NCI-H2107 (cell line): ENCODE data around the gene OSBPL5.

Source experiments
- DNase-seq: peaks from one replicate; lab custom pipeline; 2025; lab: John Stamatoyannopoulos, UW

OSBPL5 gene

DNA sequence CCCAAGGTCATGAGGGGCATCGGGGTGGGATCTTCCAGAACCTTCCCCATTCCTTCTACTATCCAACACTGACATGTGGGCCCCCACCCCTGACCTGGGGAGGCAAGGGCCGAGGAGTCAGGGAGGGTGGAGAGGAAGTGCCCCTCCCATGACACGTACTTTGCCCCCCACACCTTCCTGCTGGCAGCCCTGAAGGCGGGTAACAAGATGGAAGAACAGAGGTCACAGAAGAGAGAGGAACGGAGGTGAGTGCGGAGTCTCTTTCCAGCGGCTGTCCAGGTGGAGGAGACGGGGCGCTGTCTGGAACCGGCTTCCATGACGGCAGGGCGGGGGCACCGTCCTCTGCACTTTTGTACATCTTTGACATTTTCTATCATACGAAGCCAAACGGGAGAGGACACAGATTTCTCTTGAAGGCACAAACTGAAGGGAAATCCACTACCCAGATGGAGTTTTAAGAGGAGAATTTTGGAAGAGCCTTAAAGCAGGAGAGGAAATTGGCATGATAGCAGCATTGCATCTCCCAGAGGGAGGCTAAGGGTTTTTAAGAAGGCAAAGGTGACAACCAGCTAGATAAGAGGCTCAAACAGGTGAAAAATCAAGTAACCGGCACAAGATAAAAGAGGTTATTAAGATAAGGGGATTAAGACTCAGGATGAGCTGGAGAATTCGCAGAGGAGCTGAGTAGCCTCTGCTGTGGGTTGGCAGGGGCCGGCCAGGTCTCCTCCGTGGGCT lies 16.7 kb downstream of the OSBPL5 start:
- no peak for DNase-seq

GRCh38 chr11:3147626-3148025 lies 17.5 kb downstream of the OSBPL5 start:
- DNase-seq = no peak

- no peak for DNase-seq
Measured at GRCh38 chr11:3147257-3147619, 17.9 kb downstream of the OSBPL5 start.

DNA sequence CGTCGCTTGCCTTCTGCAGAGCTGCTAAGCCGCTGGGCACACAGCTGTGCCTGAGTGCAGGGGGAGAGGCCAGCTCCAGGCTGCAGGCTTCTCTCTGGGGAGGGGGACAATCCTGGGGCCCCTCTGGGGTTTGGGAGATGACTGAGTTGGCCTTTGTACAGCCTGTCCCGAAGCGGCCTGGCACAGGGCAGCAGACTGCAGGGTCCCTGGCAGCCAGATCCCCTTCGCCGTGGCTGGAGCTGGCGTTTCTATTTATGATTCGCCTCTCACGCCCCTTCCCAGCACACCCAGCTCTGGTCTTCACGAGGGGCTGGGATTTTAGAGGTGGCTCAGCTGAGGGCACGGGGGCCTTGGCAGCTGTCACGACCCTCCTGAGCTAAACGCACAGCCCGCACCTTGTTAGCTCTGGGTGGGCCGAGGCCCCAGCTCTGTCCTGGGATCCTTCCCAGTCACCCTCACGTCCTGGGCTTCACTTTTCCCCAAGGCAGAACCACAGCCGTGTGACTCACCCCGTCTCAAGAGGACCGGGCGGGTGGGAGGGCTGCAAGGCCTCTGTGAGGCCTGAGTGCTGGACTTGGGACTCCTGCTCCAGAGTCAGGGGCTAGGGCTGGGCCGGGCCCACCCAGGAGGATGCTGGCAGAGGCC lies 18.4 kb downstream of the OSBPL5 start:
- DNase-seq = no peak

GRCh38 chr11:3145206-3145520 lies 19.9 kb downstream of the OSBPL5 start:
- DNase-seq = no peak

DNA sequence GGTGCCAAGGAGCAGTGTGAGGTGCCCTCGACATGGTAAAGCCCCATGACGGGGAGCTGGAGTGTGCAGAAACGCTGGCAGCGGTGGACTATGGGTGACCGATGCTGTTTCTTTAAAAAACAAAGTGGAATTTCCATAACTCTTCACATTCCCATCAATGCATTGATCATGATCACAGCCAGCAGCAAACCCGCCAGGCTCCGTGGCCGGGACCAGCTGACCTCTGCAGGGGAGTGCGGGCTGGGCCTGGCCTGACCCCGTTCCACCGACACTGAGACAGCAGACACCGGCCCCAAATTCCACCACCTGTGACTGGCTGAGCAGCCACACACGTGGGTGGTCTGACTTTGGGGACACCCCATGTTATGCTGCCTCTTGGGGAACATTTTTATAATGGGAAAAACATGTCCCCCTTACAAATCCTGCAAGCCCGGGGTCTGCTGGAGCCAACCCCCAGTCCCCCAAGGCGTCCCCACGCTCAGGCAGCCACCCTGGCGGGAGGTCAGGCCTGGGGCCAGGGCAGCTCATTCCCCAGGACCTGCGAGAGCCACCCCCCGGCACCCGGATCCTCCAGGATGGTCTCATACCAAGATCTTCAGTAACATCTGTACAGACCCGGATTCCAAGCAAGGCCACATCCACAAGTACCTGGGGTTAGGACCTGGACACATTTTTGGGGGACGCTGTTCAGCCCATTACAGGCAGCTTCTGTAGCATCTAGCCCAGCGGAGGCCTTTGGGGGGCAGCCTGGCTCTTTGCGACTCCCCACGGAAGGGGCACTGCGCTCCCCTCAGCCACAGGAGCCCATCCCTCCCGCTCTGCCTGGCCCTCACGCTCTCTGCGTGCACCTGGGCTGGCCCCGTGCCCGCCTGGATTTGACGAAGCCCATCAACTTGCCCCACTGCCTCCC lies 20.6 kb downstream of the OSBPL5 start:
- DNase-seq = no peak

- no peak for DNase-seq
Measured at GRCh38 chr11:3143136-3143880, 21.8 kb downstream of the OSBPL5 start.

DNA sequence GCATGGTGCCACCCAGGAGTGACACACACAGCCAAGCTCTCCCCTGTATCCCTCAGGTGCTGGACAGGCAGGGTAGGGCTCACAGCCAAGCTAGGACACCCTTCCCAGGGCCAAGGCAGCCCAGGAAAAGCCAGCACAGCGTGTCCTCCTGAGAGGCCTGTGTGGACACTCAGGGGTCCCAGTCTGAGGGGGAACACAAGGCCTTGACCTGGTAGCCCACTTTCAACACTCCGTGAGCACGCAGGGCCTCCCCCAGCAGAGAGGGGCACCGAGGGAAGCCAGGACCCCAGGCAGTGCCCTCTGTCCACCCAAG lies 24.9 kb downstream of the OSBPL5 start:
- DNase-seq = no peak

DNA sequence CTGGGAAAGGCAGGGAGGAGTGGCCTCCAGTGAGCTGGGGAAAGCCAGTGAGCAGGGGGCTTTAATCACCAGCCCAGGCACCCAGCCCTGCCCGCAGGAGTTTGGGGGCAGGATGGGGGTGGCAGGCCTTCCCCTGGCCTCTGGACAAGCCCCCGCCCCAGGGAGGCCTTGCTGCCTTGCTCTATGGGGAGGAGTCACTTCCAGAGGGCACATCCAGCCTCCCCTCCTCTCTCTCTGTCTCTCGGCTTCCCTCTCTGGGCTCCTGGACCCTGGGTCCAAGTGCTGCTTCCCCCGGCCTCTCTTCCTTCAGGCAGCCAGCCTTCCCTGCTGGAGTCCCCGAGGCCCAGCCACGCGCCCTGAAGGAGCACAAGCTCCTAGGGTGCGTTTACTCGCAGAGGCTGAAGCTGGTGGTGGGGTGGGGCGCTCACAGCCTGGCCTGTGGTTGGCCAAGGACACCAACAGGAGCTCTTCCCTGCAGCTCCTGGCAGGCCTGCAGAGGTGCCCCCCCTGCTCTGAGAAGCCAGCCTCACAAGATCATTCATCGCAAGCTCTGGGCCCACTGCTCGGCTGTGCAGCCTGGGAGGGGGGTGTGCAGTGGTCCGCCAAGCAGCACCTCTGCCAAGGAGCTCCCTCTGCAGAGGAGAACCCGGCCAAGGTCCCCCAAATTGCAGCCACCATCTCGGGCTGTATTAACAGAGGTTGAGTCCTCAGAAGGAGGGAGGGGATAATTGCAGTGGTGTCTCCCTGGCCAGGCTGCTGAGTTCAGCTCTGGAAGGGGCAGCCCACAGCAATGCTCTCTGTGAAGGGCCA lies 25.4 kb downstream of the OSBPL5 start:
- no peak for DNase-seq

GRCh38 chr11:3139086-3139440 lies 26.0 kb downstream of the OSBPL5 start:
- no peak for DNase-seq

GRCh38 chr11:3138178-3139085 lies 26.7 kb downstream of the OSBPL5 start:
- no peak for DNase-seq

GRCh38 chr11:3137486-3138177 lies 27.5 kb downstream of the OSBPL5 start:
- DNase-seq = no peak

GRCh38 chr11:3136546-3137455 lies 28.3 kb downstream of the OSBPL5 start:
- DNase-seq = no peak

- no peak for DNase-seq
Measured at GRCh38 chr11:3135481-3136440, 29.3 kb downstream of the OSBPL5 start.

DNA sequence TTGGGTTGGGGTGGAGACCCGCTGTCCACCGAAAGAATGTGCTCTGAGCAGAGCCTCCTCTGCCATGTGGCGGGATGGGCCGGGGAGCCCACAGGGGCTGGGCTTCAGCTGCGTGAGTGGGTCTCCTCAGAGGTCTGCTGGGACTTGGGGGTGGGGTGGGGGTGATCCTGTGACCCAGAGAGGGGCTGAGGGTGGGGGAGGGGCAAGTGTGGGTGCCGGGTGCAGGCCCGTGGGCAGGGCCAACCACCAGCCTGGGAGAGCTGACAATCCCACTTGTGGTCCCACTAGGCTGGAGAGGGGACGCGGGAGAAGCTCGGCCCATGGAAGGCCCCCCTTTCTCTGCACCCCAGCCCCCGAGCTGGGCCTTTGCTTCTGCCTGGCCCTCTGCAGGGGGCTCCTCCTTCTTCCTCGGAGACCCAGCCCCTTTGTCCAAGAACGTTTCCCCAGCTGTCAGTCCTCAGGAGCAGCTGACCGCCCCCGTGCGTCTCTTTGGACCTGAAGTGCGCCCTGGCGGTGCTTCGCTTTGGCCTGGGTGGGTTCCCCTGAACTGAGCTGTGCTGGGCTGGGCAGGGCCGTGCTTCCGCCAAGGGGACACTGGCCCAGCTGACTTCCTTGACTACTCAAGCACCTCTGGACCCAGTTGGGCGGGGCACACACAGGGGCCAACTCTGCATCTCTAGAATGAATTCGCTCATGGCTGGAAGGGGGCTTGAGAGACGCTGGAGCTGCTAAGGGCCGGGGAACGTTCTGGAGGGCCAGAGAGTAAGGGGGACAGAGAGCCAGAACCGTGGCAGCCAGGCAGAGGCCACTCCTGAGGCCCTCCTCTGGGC lies 30.2 kb downstream of the OSBPL5 start:
- no peak for DNase-seq

DNA sequence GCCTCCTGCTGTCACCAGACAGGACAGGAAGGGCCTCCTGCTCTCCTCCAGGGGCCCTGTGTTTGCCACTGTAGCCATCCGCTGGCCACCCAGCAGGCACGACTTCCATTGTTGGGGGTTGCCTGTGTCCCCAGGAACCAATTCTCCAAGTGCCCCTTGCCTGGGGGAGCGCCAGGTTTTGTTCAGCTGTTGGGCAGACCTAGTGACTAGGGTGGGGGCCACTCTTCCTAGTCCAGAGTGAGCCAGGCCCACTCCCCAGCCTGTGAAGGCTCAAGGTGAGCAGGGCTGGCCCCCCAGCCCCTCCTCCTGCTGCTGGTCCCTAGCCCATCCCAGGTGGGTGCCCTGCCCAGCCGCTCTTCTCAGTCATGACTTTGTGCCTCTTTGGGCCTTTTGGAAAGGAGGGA lies 30.9 kb downstream of the OSBPL5 start:
- no peak for DNase-seq
